GM12891 (cell line): ENCODE measurements around the gene LATS1.
"Not testable (repeated sequence)": the region's sequence is repeated elsewhere in the genome, so short reads cannot be mapped to it uniquely, and the experiment has no call there.

Experiments used
- DNase-seq: peaks from one replicate; pipeline ENCODE4 v3.0.0; 2011; ENCODE audit warnings: low spot score; ENCODE audit not compliant: insufficient read length
- FAIRE-seq: peaks from 2 replicates; lab custom pipeline; 2011; peaks lifted over from hg19 to GRCh38; lab: Jason Lieb, UNC
- PAX5 ChIP-seq: IDR thresholded peaks from 2 replicates; pipeline ENCODE4 v1.6.1; 2011; ENCODE audit warnings: low read length, moderate library complexity, mild to moderate bottlenecking; ENCODE audit not compliant: insufficient read depth, severe bottlenecking
- POLR2A ChIP-seq: IDR thresholded peaks from 2 replicates; pipeline ENCODE4 v1.6.1; 2011; ENCODE audit warnings: low read depth, low read length, control low read depth
- POLR2AphosphoS5 ChIP-seq: IDR thresholded peaks from 2 replicates; pipeline ENCODE4 v1.6.1; 2011; ENCODE audit warnings: low read depth, low read length, control low read depth
- POU2F2 ChIP-seq: IDR thresholded peaks from 2 replicates; pipeline ENCODE4 v1.6.1; 2011; ENCODE audit warnings: low read depth, mild to moderate bottlenecking, control low read depth, low read length, moderate library complexity
- SPI1 ChIP-seq: IDR thresholded peaks from 2 replicates; pipeline ENCODE4 v1.6.1; 2011; ENCODE audit warnings: low read depth, low read length, control low read depth
- TAF1 ChIP-seq: IDR thresholded peaks from 2 replicates; pipeline ENCODE4 v1.6.1; 2011; ENCODE audit warnings: low read depth, low read length, control low read depth

LATS1 gene

DNA sequence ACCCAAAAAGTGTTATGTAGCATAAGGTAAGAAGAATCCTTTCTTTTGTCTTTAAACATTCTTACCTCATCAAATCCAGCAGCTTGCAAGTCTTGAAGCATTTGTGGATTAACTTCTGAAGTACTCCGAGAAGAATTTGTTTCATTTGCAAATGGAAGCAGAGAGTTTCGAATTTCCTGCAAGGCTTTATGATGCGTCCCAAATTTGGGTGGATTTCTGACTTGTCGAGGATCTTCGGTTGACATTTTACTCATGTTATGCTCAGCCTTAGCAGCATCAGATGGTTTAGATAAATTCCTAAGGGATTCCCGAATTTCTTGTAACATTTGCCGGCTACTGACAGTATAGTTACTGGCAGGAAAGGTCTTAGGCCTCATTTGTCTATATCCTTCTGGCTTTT, 16.2 kb downstream of the LATS1 start:
- DNase-seq: no peak
- no peak for FAIRE-seq
- TF ChIP-seq POU2F2: no peak
- no peak for TF ChIP-seq TAF1
- TF ChIP-seq SPI1: no peak
- TF ChIP-seq PAX5: no peak
- TF ChIP-seq POLR2A: no peak
- no peak for TF ChIP-seq POLR2AphosphoS5

DNA sequence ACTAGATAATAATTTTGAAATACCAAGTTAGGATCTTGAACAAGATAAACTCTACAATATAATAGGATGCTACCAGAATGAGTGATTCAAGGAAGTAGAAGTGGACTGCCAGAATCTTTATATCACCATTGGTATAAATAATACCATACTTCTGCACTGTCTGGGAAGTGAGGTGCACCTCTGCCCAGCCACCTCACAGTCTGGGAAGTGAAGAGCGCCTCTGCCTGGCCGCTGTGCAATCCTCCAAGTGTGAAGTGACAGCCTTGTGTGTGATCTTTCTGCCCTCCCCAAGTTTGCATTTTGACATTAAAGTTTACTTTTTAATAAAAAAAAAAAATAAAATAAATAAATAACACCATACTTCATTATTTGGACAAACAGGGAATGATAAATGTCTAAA, 18.8 kb downstream of the LATS1 start:
- TF ChIP-seq POU2F2 (no peak), POLR2A (no peak), TAF1 (no peak), POLR2AphosphoS5 (no peak), SPI1 (no peak), PAX5 (no peak)
- DNase-seq (no peak), FAIRE-seq (no peak)

DNA sequence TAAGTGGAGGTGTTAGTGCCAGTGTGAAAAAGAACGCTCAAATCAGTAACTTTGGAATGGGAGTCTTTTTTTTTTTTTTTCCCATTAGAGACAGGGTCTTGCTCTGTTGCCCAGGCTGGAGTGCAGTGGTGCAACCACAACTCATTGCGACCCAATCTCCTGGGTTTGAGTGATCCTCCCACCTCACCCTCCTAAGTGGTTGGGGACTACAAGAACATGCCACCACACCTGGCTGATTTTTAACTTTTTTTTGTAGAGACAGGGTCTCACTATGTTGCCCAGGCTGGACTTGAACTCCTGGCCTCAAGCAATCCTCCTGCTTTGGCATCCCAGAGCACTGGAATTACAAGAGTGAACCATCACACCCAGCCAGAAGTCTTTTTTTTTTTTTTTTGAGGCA, 19.7 kb downstream of the LATS1 start:
- TF ChIP-seq POLR2A: no peak
- no peak for TF ChIP-seq SPI1
- TF ChIP-seq PAX5: no peak
- no peak for TF ChIP-seq POU2F2
- no peak for TF ChIP-seq TAF1
- no peak for TF ChIP-seq POLR2AphosphoS5
- DNase-seq: no peak
- no peak for FAIRE-seq

DNA sequence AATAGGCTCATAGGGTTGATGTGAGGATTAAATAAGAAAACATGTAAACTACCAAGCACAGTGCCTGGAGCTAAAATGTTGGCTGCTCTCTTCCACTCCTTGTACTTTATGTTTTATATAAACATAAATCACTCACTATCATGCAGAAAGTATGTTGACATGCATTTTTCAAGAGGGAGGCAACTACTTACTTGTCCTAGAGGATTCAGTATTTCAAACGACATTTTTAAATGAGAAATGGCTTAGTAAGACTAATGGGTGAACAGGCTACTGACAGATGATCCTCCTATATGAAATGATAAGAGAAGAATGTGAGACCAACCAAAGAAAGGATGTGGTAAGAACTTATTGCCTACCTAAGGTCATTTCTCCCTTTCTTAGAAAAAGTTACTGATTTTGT, 21.0 kb downstream of the LATS1 start:
- TF ChIP-seq TAF1 (no peak), PAX5 (no peak), POLR2A (no peak), POU2F2 (no peak), SPI1 (no peak), POLR2AphosphoS5 (no peak)
- DNase-seq: no peak
- no peak for FAIRE-seq

DNA sequence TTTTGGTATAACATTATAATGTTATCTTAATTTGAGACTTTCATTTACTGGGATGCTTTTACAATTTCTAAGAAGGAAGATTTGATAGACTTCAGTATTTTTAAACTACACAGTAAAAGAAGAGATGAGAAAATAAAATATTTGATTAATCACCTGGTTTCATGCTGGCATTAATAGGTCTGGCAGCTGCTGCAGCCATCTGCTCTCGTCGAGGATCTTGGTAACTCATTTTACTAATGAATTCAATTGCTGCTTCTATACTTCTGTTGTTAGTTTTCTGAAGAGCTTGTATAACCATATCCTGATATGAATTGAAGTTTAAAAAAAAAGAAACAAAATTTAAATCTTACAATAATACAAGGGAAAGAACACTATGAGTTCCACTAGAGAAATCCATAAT, 23.0 kb downstream of the LATS1 start:
- DNase-seq (no peak), FAIRE-seq (no peak)
- TF ChIP-seq POLR2A (no peak), POLR2AphosphoS5 (no peak), POU2F2 (no peak), TAF1 (no peak), PAX5 (no peak), SPI1 (no peak)

DNA sequence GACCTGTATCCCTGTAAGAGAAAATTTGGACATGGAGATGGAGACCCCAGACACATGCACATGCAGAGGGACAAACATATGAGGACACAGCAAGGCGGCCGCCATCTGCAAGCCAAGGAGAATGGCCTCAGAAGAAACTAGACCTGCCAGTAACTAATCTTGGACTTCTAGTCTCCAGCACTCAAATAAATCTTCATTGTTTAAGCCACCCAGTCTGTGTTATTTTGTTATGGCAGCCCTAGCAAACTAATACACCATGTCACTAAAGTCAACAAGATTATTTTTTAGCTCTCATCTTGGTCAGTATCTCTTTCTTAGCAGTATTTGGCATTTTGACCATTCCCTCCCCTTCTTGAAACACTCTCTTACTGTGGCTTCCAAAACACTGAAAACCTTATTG, 26.7 kb downstream of the LATS1 start:
- FAIRE-seq: no peak
- no peak for TF ChIP-seq PAX5
- no peak for TF ChIP-seq SPI1
- no peak for TF ChIP-seq POU2F2
- no peak for TF ChIP-seq TAF1
- no peak for TF ChIP-seq POLR2AphosphoS5
- DNase-seq: no peak

DNA sequence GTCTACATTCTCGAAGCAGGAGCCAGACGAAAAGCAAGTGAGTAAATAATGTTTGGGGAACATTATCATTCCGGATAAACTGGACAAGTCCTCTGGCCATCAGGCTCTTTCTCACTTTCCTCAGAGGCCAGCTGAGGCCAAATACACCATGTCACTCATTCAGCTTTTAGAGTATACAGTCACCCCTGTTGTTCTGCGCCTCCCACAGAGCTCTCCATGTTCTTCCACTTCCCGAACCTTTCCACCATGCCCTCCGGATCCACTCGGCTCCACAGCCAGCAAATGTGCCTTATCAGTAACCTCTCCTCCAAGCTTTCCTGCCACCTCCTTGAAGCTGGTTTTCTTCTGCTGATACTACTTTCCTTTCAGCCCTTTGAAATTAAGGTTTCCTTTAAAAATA, 31.7 kb downstream of the LATS1 start:
- no peak for TF ChIP-seq POU2F2
- DNase-seq (no peak), FAIRE-seq (peak; percentile 60)

DNA sequence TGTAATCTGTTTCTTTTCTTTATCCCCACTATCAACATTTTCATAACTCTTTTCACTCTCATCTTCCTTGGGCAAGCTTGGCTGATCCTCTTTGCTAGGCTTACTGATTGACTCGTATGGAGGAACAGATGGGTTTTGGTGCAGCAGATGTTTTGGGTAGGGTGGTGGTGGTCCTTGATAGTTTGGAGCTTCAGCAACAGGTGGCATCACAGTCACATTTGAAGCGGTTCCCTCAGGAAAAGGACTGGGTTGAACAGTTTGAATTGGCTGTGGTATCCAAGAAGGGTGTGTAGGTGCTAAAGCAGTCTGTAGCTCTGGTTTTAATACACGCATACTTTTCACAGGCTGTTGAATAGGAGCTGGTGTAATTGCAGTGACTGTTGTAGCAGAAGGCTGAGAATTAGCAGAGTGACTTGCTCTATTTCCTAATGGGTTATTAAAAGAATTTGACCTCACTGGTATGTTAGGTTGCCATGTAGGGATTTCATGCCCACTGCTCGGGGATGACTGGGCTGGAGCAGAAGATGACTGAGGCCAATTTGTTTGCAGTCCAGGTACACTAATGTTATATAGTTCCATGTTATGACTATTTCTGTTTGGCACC, 34.5 kb downstream of the LATS1 start:
- TF ChIP-seq PAX5: no peak
- DNase-seq: no peak
- no peak for FAIRE-seq

DNA sequence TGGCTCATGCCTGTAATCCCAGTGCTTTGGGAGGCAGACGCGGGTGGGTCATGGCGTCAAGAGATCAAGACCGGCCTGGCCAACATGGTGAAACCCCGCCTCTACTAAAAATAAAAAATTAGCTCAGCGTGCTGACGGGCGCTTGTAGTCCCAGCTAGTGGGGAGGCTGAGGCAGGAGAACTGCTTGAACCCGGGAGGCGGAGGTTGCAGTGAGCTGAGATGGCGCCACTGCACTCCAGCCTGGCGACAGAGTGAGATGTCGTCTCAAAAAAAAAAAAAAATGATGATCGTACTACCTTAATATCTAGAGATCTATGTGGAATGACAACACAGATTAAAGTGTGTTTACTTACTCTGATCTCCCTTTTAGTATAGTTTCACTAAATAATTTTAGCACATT, 36.1 kb downstream of the LATS1 start:
- not testable (repeated sequence) for DNase-seq, FAIRE-seq

DNA sequence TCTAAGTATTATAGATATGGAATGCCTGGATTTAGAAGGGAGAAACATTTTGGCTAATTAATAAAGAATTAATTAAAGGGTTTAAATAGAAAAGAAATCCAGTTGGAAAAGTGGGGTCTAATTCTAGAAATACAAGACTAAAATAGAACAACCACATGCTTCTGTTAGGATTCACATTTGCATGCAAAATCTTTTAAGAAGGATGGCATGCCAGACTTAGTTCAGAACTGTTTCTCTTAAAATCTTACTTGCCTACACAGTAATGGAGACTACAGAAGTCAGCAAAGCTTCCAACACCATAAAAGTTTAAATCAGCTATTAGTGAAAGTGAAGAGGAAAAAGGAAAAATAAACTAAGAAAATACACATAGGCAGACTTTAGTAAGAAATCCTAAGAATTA, 36.7 kb downstream of the LATS1 start:
- FAIRE-seq: no peak
- TF ChIP-seq POLR2A (no peak), SPI1 (no peak), TAF1 (no peak), POLR2AphosphoS5 (no peak), PAX5 (no peak), POU2F2 (no peak)
- no peak for DNase-seq

DNA sequence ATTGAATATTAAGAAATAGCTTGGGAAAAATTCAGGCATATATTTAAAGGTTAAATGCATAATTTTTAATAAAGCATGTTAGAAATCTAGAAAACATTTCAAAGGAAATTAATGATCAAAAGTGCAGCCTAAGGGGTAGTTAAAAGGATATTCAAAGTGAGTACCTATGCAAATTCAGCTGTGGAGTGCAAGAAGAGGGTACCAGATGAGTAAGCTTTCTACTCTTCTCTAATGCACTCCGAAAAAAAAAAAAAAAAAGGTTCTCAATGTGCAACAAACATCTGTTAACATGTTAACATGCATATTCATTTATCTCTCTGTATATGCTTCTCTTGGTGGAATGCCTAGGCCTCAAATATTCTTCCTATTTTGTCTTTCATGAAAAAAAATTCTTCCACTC, 37.4 kb downstream of the LATS1 start:
- DNase-seq: peak; percentile 20
- TF ChIP-seq PAX5 (no peak), POLR2A (no peak), TAF1 (no peak), POLR2AphosphoS5 (no peak), POU2F2 (no peak), SPI1 (no peak)
- no peak for FAIRE-seq

DNA sequence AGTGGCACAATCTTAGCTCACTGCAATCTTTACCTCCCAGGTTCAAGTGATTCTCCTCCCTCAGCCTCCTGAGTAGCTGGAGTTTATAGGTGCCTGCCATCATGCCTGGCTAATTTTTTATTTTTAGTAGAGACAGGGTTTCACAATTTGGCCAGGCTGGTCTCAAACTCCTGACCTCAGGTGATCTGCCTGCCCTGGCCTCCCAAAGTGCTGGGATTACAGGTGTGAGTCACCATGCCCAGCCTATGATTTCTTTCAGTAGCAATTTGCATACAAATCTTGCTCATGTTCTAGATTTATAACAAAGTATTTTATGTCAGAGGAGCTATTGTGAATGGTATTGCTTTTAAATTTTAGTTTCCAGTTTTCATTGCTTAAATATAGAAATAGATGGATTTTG, 45.6 kb downstream of the LATS1 start:
- DNase-seq, FAIRE-seq: not testable (repeated sequence)
